Measurements from ENCODE around the gene CYP2S1. TPM values are rescaled to one million over a fixed set of nuclear protein-coding genes. Genes with fewer than 3 reads are reported as not detected.

CYP2S1 gene
- total RNA-seq, 1 experiment from 2014 or later: 0.19 TPM

- DNase-seq (ENCODE audit: low spot score): no peak
- H3K36me3 ChIP-seq (ENCODE audit: insufficient read depth, low read length, poor library complexity, severe bottlenecking): no peaks in the 10 kb centered on the region
- H3K4me1 ChIP-seq (ENCODE audit: insufficient read depth, low read length, poor library complexity, severe bottlenecking): peaks cover 2% of the 10 kb centered on the region
- CTCF ChIA-PET: no interaction called here
- no TSS peak for BruUV-seq (replicated peaks)
- no peak overlapping the region for H3K4me3 ChIP-seq (ENCODE audit: low read depth, low read length, poor library complexity, severe bottlenecking)
- intact Hi-C loops (cut with micrococcal nuclease; ENCODE audit: unreplicated experiment): no loop called here
- no peaks in the 10 kb centered on the region for H3K9me3 ChIP-seq (ENCODE audit: low read depth, low read length, poor library complexity, severe bottlenecking)
- POLR2A ChIA-PET (ENCODE audit: low non-redundant PET): interaction anchor here (0.6 kb wide), 1 partner anchor 13 kb away, joined by 3 read pairs; no protein-coding TSS in a partner anchor
- no peak overlapping the region for H3K27ac ChIP-seq (ENCODE audit: low read depth, low read length, poor library complexity, severe bottlenecking)
- no peaks in the 10 kb centered on the region for H3K27me3 ChIP-seq (replicated peaks; ENCODE audit: insufficient read depth, low read depth, low read length, poor library complexity)
- TF ChIP-seq CTCF (conservative IDR thresholded peaks at IDR 0.05; ENCODE audit: low read depth, low read length) (no peak), EZH2 (IDR thresholded peaks at IDR 0.05; ENCODE audit: borderline replicate concordance, low read depth, low read length, poor library complexity, severe bottlenecking) (no peak)
These were observed 28.6 kb downstream of the CYP2S1 start for GRCh38 chr19:41221514-41222205.

- Histone ChIP-seq H3K36me3 (ENCODE audit: insufficient read depth, low read length, poor library complexity, severe bottlenecking) (no peaks in the 10 kb centered on the region), H3K27me3 (replicated peaks; ENCODE audit: insufficient read depth, low read depth, low read length, poor library complexity) (no peaks in the 10 kb centered on the region), H3K27ac (ENCODE audit: low read depth, low read length, poor library complexity, severe bottlenecking) (no peak overlapping the region), H3K4me3 (ENCODE audit: low read depth, low read length, poor library complexity, severe bottlenecking) (no peak overlapping the region), H3K4me1 (ENCODE audit: insufficient read depth, low read length, poor library complexity, severe bottlenecking) (peaks cover 6% of the 10 kb centered on the region), H3K9me3 (ENCODE audit: low read depth, low read length, poor library complexity, severe bottlenecking) (no peaks in the 10 kb centered on the region)
- TF ChIP-seq CTCF (conservative IDR thresholded peaks at IDR 0.05; ENCODE audit: low read depth, low read length) (no peak), EZH2 (IDR thresholded peaks at IDR 0.05; ENCODE audit: borderline replicate concordance, low read depth, low read length, poor library complexity, severe bottlenecking) (no peak)
- no peak for DNase-seq (ENCODE audit: low spot score)
- POLR2A ChIA-PET (ENCODE audit: low non-redundant PET): no interaction called here
- no TSS peak for BruUV-seq (replicated peaks)
- intact Hi-C loops (cut with micrococcal nuclease; ENCODE audit: unreplicated experiment): no loop called here
- CTCF ChIA-PET: no interaction called here
These were observed 29.2 kb downstream of the CYP2S1 start for GRCh38 chr19:41222240-41222639.

DNA sequence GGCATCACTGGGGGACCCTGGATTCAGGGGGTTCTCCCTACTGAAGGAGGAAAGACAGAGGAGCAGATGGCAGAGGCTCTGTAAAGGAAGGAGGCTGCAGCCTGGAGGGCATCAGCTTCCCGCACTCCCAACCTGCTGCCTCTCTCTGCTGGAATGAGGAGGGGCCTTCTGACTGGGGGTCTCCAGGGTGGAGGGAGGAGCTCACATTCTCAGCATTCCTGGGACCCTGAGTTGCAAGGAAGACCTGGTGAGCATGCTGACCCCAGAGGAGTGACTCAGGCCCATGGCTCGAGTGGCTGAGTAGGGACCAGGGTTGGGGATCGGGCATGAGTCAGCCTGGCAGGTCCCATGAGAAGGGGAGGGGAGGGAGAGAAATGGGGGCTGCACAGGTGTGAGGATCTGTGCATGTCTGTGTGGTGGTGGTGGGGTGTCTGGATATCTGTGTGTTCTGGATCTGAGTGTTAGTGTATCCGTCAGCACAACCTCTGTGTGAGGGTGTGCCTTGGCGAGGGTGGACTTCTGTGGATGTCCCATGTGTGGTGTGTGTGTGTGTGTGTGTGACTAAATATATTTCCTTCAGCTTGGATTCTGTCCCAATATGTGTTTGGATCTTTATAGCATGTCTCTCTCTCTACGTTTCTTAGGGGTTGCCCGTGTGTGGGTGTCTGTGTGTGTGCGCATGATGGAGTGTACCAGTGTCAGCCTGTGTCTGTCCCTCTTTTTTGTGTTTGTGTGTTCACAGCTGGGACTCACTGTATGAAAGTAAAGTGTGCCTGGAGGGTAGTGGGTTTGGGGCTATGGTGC lies 30.6 kb downstream of the CYP2S1 start:
- intact Hi-C loops (cut with micrococcal nuclease; ENCODE audit: unreplicated experiment): no loop called here
- TF ChIP-seq EZH2 (IDR thresholded peaks at IDR 0.05; ENCODE audit: borderline replicate concordance, low read depth, low read length, poor library complexity, severe bottlenecking) (no peak), CTCF (conservative IDR thresholded peaks at IDR 0.05; ENCODE audit: low read depth, low read length) (no peak)
- no peaks in the 10 kb centered on the region for H3K9me3 ChIP-seq (ENCODE audit: low read depth, low read length, poor library complexity, severe bottlenecking)
- no peaks in the 10 kb centered on the region for H3K36me3 ChIP-seq (ENCODE audit: insufficient read depth, low read length, poor library complexity, severe bottlenecking)
- ChIA-PET POLR2A (ENCODE audit: low non-redundant PET) (no interaction called here), CTCF (no interaction called here)
- H3K4me3 ChIP-seq (ENCODE audit: low read depth, low read length, poor library complexity, severe bottlenecking): no peak overlapping the region
- peaks cover 6% of the 10 kb centered on the region for H3K4me1 ChIP-seq (ENCODE audit: insufficient read depth, low read length, poor library complexity, severe bottlenecking)
- no peak overlapping the region for H3K27ac ChIP-seq (ENCODE audit: low read depth, low read length, poor library complexity, severe bottlenecking)
- no peaks in the 10 kb centered on the region for H3K27me3 ChIP-seq (replicated peaks; ENCODE audit: insufficient read depth, low read depth, low read length, poor library complexity)
- BruUV-seq (replicated peaks): no TSS peak
- DNase-seq (ENCODE audit: low spot score): no peak

Measured in A673 (cell line).